H9 (cell line): ENCODE data around the gene PAMR1. TPM values are rescaled to one million over a fixed set of nuclear protein-coding genes. Genes with fewer than 3 reads are reported as not detected.

Experiments used
- DNase-seq: peaks from one replicate; pipeline ENCODE4 v3.0.0-alpha.2; 2017
- H2AFZ ChIP-seq: one replicate; pipeline ENCODE4 v1.6.1; 2013; ENCODE audit warnings: mild to moderate bottlenecking, low read length, control low read depth, moderate library complexity
- H2AK5ac ChIP-seq: 2 replicates; pipeline ENCODE4 v1.6.1; 2013; ENCODE audit warnings: low read length, control low read depth, mixed read lengths; ENCODE audit not compliant: insufficient read length
- H2BK120ac ChIP-seq: one replicate; pipeline ENCODE4 v1.6.1; 2013; ENCODE audit warnings: low read depth, mild to moderate bottlenecking, low read length, control low read depth, inconsistent platforms; ENCODE audit not compliant: poor library complexity, severe bottlenecking
- H2BK12ac ChIP-seq: 2 replicates; pipeline ENCODE4 v1.6.1; 2013; ENCODE audit warnings: low read length, control low read depth, mixed read lengths, low read depth; ENCODE audit not compliant: insufficient read length
- H2BK15ac ChIP-seq: 2 replicates; pipeline ENCODE4 v1.6.1; 2013; ENCODE audit warnings: low read depth, low read length, control low read depth
- H2BK20ac ChIP-seq: one replicate; pipeline ENCODE4 v1.6.1; 2013; ENCODE audit warnings: low read depth, mild to moderate bottlenecking, low read length, control low read depth, inconsistent platforms; ENCODE audit not compliant: poor library complexity, severe bottlenecking
- H2BK5ac ChIP-seq: 2 replicates; pipeline ENCODE4 v1.6.1; 2013; ENCODE audit warnings: low read length, control low read depth, mixed read lengths; ENCODE audit not compliant: insufficient read length
- H3K14ac ChIP-seq: 2 replicates; pipeline ENCODE4 v1.6.1; 2013; ENCODE audit warnings: low read length, control low read depth; ENCODE audit not compliant: insufficient read depth
- H3K18ac ChIP-seq: 2 replicates; pipeline ENCODE4 v1.6.1; 2013; ENCODE audit warnings: low read depth, mild to moderate bottlenecking, mixed read lengths, low read length, control low read depth; ENCODE audit not compliant: insufficient read length
- H3K23ac ChIP-seq: 2 replicates; pipeline ENCODE4 v1.6.1; 2013; ENCODE audit warnings: low read length, control low read depth, mixed read lengths, low read depth; ENCODE audit not compliant: insufficient read length
- H3K23me2 ChIP-seq: 2 replicates; pipeline ENCODE4 v1.6.1; 2013; ENCODE audit warnings: low read depth, mild to moderate bottlenecking, mixed read lengths, low read length, control low read depth; ENCODE audit not compliant: insufficient read length, poor library complexity, severe bottlenecking
- H3K27ac ChIP-seq: 2 replicates; pipeline ENCODE4 v1.5.1; 2013; ENCODE audit warnings: low read length, control low read depth, mixed read lengths, low read depth; ENCODE audit not compliant: insufficient read length
- H3K27me3 ChIP-seq: 2 replicates; pipeline ENCODE4 v1.6.1; 2013; ENCODE audit warnings: low read length, control low read depth, inconsistent platforms; ENCODE audit not compliant: insufficient read depth
- H3K4ac ChIP-seq: 2 replicates; pipeline ENCODE4 v1.6.1; 2013; ENCODE audit warnings: low read depth, mild to moderate bottlenecking, control low read depth, inconsistent platforms, low read length, moderate library complexity
- H3K4me1 ChIP-seq: 2 replicates; pipeline ENCODE4 v1.6.1; 2013; ENCODE audit warnings: low read length, control low read depth, inconsistent platforms; ENCODE audit not compliant: insufficient read depth
- H3K4me2 ChIP-seq: 2 replicates; pipeline ENCODE4 v1.6.1; 2013; ENCODE audit warnings: low read length, control low read depth, mixed read lengths; ENCODE audit not compliant: insufficient read length, insufficient read depth
- H3K56ac ChIP-seq: 2 replicates; pipeline ENCODE4 v1.6.1; 2013; ENCODE audit warnings: low read depth, mild to moderate bottlenecking, mixed read lengths, low read length, control low read depth; ENCODE audit not compliant: insufficient read length
- H3K79me1 ChIP-seq: 2 replicates; pipeline ENCODE4 v1.6.1; 2013; ENCODE audit warnings: low read depth, mild to moderate bottlenecking, moderate library complexity, low read length, control low read depth, inconsistent platforms; ENCODE audit not compliant: insufficient read depth, poor library complexity, severe bottlenecking
- H3K79me2 ChIP-seq: 2 replicates; pipeline ENCODE4 v1.6.1; 2013; ENCODE audit warnings: low read length, control low read depth, inconsistent platforms; ENCODE audit not compliant: insufficient read depth
- H3K9ac ChIP-seq: 2 replicates; pipeline ENCODE4 v1.6.1; 2013; ENCODE audit warnings: low read length, control low read depth, mixed read lengths; ENCODE audit not compliant: insufficient read length; ENCODE audit errors: extremely low read depth
- H3K9me3 ChIP-seq: one replicate; pipeline ENCODE4 v1.6.1; 2013; ENCODE audit warnings: low read depth, low read length, inconsistent platforms; ENCODE audit not compliant: control insufficient read depth
- H3T11ph ChIP-seq: one replicate; pipeline ENCODE4 v1.6.1; 2013; ENCODE audit warnings: mild to moderate bottlenecking, low read length, control low read depth, inconsistent platforms
- H4K20me1 ChIP-seq: one replicate; pipeline ENCODE4 v1.6.1; 2013; ENCODE audit not compliant: control insufficient read depth, insufficient read length, insufficient read depth
- H4K5ac ChIP-seq: 2 replicates; pipeline ENCODE4 v1.6.1; 2013; ENCODE audit warnings: low read depth, mild to moderate bottlenecking, mixed read lengths, low read length, control low read depth; ENCODE audit not compliant: insufficient read length
- H4K8ac ChIP-seq: replicated peaks from 2 replicates; pipeline ENCODE4 v1.6.1; 2013; ENCODE audit warnings: low read length, control low read depth, mixed read lengths, low read depth; ENCODE audit not compliant: insufficient read length
- H4K91ac ChIP-seq: 2 replicates; pipeline ENCODE4 v1.6.1; 2013; ENCODE audit warnings: low read depth, mild to moderate bottlenecking, moderate library complexity, mixed read lengths, low read length, control low read depth; ENCODE audit not compliant: insufficient read length
- H3K27ac Mint-ChIP-seq, 3 experiments: 2 replicates in 2 of 3; 3 replicates in 1 of 3; pipeline ENCODE4 v1.8.0; 2020 to 2021; ENCODE audit warnings: mixed read lengths in 3 of 3, mild to moderate bottlenecking in 1 of 3, moderate library complexity in 1 of 3
- H3K27me3 Mint-ChIP-seq: 2 replicates; pipeline ENCODE4 v1.8.0; 2021; ENCODE audit warnings: low read depth, mild to moderate bottlenecking, moderate library complexity, mixed read lengths
- H3K36me3 Mint-ChIP-seq, 3 experiments: 2 replicates in 2 of 3; 3 replicates in 1 of 3; pipeline ENCODE4 v1.8.0; 2020 to 2021; ENCODE audit warnings: low read depth in 3 of 3, mixed read lengths in 3 of 3; ENCODE audit not compliant: insufficient read depth in 1 of 3
- H3K4me1 Mint-ChIP-seq, 2 experiments: 2 replicates each; pipeline ENCODE4 v1.8.0; 2020; ENCODE audit warnings: mixed read lengths in 2 of 2
- H3K4me3 Mint-ChIP-seq, 2 experiments: 2 replicates in 1 of 2; 3 replicates in 1 of 2; pipeline ENCODE4 v1.8.0; 2020 to 2021; ENCODE audit warnings: mild to moderate bottlenecking in 2 of 2, mixed read lengths in 2 of 2, moderate library complexity in 1 of 2
- H3K9me3 Mint-ChIP-seq, 2 experiments: 2 replicates in 1 of 2; 3 replicates in 1 of 2; pipeline ENCODE4 v1.8.0; 2020; ENCODE audit warnings: mild to moderate bottlenecking in 2 of 2, mixed read lengths in 2 of 2, moderate library complexity in 1 of 2
- CTCF ChIP-seq: fragments of 200-600 bp; sonication (generic); conservative IDR thresholded peaks from 3 replicates; pipeline ENCODE4 v1.8.0; 2021; ENCODE audit warnings: antibody characterized with exemption, mild to moderate bottlenecking
- WGBS: extraction: QIAGEN DNeasy Blood & Tissue Kit; methylation state at CpG from one replicate; pipeline ENCODE4 v1.1.7; 2013; ENCODE audit warnings: missing lambda C conversion rate, low lambda C conversion rate, mixed read lengths; ENCODE audit not compliant: insufficient read length; ENCODE audit errors: extremely low coverage; 5-methylcytosine and 5-hydroxymethylcytosine counted together
- total RNA-seq: library from RNA; stranded (reverse); gene quantifications from 2 replicates; pipeline ENCODE4 v1.2.1, GENCODE V29; 2021

PAMR1 gene
- total RNA-seq, 1 experiment from 2014 or later = 2.4 TPM

- Histone ChIP-seq H3T11ph (no peak overlapping the region), H3K4me2 (no peak overlapping the region), H4K8ac (no peak overlapping the region), H3K9ac (no peak overlapping the region), H3K79me2 (no peaks in the 10 kb centered on the region), H2BK15ac (no peak overlapping the region), H3K18ac (no peak overlapping the region), H3K27ac (no peak overlapping the region), H2AK5ac (no peak overlapping the region), H3K79me1 (no peaks in the 10 kb centered on the region), H3K9me3 (no peaks in the 10 kb centered on the region), H3K23me2 (no peaks in the 10 kb centered on the region), H2BK12ac (no peak overlapping the region), H2BK5ac (no peak overlapping the region), H3K4ac (no peak overlapping the region), H3K23ac (no peak overlapping the region), H4K5ac (no peak overlapping the region), H2AFZ (no peak overlapping the region), H2BK20ac (no peak overlapping the region), H4K20me1 (no peaks in the 10 kb centered on the region), H3K56ac (no peak overlapping the region), H3K4me1 (no peaks in the 10 kb centered on the region), H2BK120ac (no peak overlapping the region), H3K14ac (no peak overlapping the region), H4K91ac (no peak overlapping the region), H3K27me3 (no peaks in the 10 kb centered on the region)
- H3K27ac Mint-ChIP-seq = no peak overlapping the region
- peaks cover 7 to 11% of the 10 kb centered on the region in 2 experiments; a peak in 3 of 5 replicates for H3K9me3 Mint-ChIP-seq
- TF ChIP-seq CTCF = no peak
- H3K27me3 Mint-ChIP-seq = peaks cover 13% of the 10 kb centered on the region
- H3K4me3 Mint-ChIP-seq = no peak overlapping the region
- H3K36me3 Mint-ChIP-seq = peaks cover 0 to 16% (median 0%) of the 10 kb centered on the region in 3 experiments; a peak in 2 of 7 replicates
- no CpG with 5 or more reads among the region's 1 CpG for WGBS
- no peak for DNase-seq
- H3K4me1 Mint-ChIP-seq = peaks cover 0 to 2% of the 10 kb centered on the region in 2 experiments; a peak in 2 of 4 replicates
Measured at GRCh38 chr11:35454362-35454761, 71.1 kb downstream of the PAMR1 start.
